Keratinocyte (primary cell): Measurements from ENCODE around the gene CPA5. TPM values are rescaled to one million over a fixed set of nuclear protein-coding genes. Genes with fewer than 3 reads are reported as not detected.

Source experiments
- DNase-seq: peaks from one replicate; pipeline ENCODE4 v3.0.0-alpha.2; 2011; ENCODE audit warnings: low read depth, missing footprints, low spot score
- FAIRE-seq: peaks from 2 replicates; lab custom pipeline; 2011; peaks lifted over from hg19 to GRCh38; lab: Jason Lieb, UNC
- H2AFZ ChIP-seq: 2 replicates; pipeline ENCODE4 v1.6.0; 2012; ENCODE audit warnings: low read length, control low read depth, inconsistent platforms; ENCODE audit not compliant: control insufficient read depth
- H3K27ac ChIP-seq: 2 replicates; pipeline ENCODE4 v1.5.1; 2011; ENCODE audit warnings: low read length; ENCODE audit not compliant: control insufficient read depth, insufficient read depth
- H3K27me3 ChIP-seq: 3 replicates; pipeline ENCODE4 v1.6.0; 2011; ENCODE audit warnings: low read length; ENCODE audit not compliant: control insufficient read depth, insufficient read depth; ENCODE audit errors: extremely low read depth
- H3K36me3 ChIP-seq, 2 experiments: 2 replicates in 1 of 2; 3 replicates in 1 of 2; pipeline ENCODE4 v1.5.1; 2011; ENCODE audit warnings: low read length in 2 of 2, mild to moderate bottlenecking in 1 of 2; ENCODE audit not compliant: control insufficient read depth in 2 of 2, insufficient read depth in 2 of 2; ENCODE audit errors: extremely low read depth in 1 of 2
- H3K4me1 ChIP-seq: 3 replicates; pipeline ENCODE4 v1.5.1; 2011; ENCODE audit warnings: low read length; ENCODE audit not compliant: control insufficient read depth, insufficient read depth; ENCODE audit errors: extremely low read depth
- H3K4me2 ChIP-seq: 3 replicates; pipeline ENCODE4 v1.6.0; 2011; ENCODE audit warnings: low read depth, low read length; ENCODE audit not compliant: control insufficient read depth, insufficient read depth; ENCODE audit errors: extremely low read depth
- H3K4me3 ChIP-seq, 3 experiments: fragments of 200-600 bp in 1 of 3; sonication (generic) in 1 of 3; 2 replicates in 2 of 3; 3 replicates in 1 of 3; pipeline ENCODE4 v1.5.1; 2011 to 2016; ENCODE audit warnings: low read length in 3 of 3, mild to moderate bottlenecking in 3 of 3, control low read depth in 2 of 3, inconsistent platforms in 1 of 3, low read depth in 1 of 3, mixed read lengths in 1 of 3, mixed run types in 1 of 3, moderate library complexity in 1 of 3; ENCODE audit not compliant: control insufficient read depth in 2 of 3, insufficient read depth in 2 of 3; ENCODE audit errors: extremely low read depth in 1 of 3
- H3K79me2 ChIP-seq: 2 replicates; pipeline ENCODE4 v1.6.0; 2012; ENCODE audit warnings: low read length; ENCODE audit not compliant: control insufficient read depth, insufficient read depth
- H3K9ac ChIP-seq: 3 replicates; pipeline ENCODE4 v1.6.0; 2011; ENCODE audit warnings: low read length; ENCODE audit not compliant: control insufficient read depth, insufficient read depth; ENCODE audit errors: extremely low read depth
- H3K9me1 ChIP-seq: 3 replicates; pipeline ENCODE4 v1.6.0; 2011; ENCODE audit warnings: low read length; ENCODE audit not compliant: control insufficient read depth, insufficient read depth; ENCODE audit errors: extremely low read depth
- H3K9me3 ChIP-seq: 2 replicates; pipeline ENCODE4 v1.5.1; 2012; ENCODE audit warnings: low read depth, low read length; ENCODE audit not compliant: control insufficient read depth
- H4K20me1 ChIP-seq: 3 replicates; pipeline ENCODE4 v1.6.0; 2011; ENCODE audit warnings: low read length; ENCODE audit not compliant: control insufficient read depth, insufficient read depth; ENCODE audit errors: extremely low read depth
- EZH2 ChIP-seq: IDR thresholded peaks from one replicate; pipeline ENCODE4 v1.6.1; 2012; ENCODE audit warnings: inconsistent platforms, mild to moderate bottlenecking, low read length, moderate library complexity
- dilution Hi-C: fragments of 300-500 bp; cut with MboI; formaldehyde crosslinking; loops from one replicate; pipeline ENCODE4 v1.7.0; 2020; ENCODE audit warnings: low sequenced_read_pairs; ENCODE audit not compliant: extremely low pct_ligation_motif_present
- polyA plus RNA-seq, 5 experiments: library from polyadenylated mRNA; depleted of rRNA in 3 of 5; stranded (reverse) in 3 of 5; stranded (forward) in 1 of 5; unstranded in 1 of 5; fragments of >200 nt; gene quantifications; 1 replicate in 1 of 5; 2 replicates in 3 of 5; 3 replicates in 1 of 5; pipeline versions ENCODE4 v1.2.1 to v1.2.3, GENCODE V29; 2011 to 2012; ENCODE audit warnings: missing spikeins in 2 of 5, low read depth in 1 of 5, low replicate concordance in 1 of 5
- TF ChIP-seq, protein P1 (sequence below), 3 experiments: IDR thresholded peaks in 1 of 3; conservative IDR thresholded peaks in 1 of 3; optimal IDR thresholded peaks in 1 of 3; 2 replicates in 2 of 3; 3 replicates in 1 of 3; pipeline versions ENCODE3 to v1.5.1; 2011; ENCODE audit warnings: low read length in 3 of 3, mild to moderate bottlenecking in 3 of 3, moderate library complexity in 2 of 3, control low read depth in 1 of 3, inconsistent platforms in 1 of 3; ENCODE audit not compliant: insufficient read depth in 2 of 3; ENCODE audit errors: extremely low read depth in 1 of 3

Gene CPA5
- polyA plus RNA-seq, 1 donor (not counting 4 experiments of a cell fraction or from before 2014, with no cell fraction given), result 0.24 TPM

GRCh38 chr7:130369110-130369711 lies 24.6 kb downstream of the CPA5 start:
- dilution Hi-C loops, result no loop called here
- H3K27me3 ChIP-seq, result no peaks in the 10 kb centered on the region
- H3K9me3 ChIP-seq, result no peaks in the 10 kb centered on the region
- no peak overlapping the region for H2AFZ ChIP-seq
- FAIRE-seq, result no peak
- H3K27ac ChIP-seq, result no peak overlapping the region
- no peaks in the 10 kb centered on the region for H4K20me1 ChIP-seq
- no peak overlapping the region for H3K4me3 ChIP-seq
- H3K79me2 ChIP-seq, result no peaks in the 10 kb centered on the region
- no peaks in the 10 kb centered on the region for H3K36me3 ChIP-seq
- H3K9me1 ChIP-seq, result no peaks in the 10 kb centered on the region
- H3K9ac ChIP-seq, result no peak overlapping the region
- no peak for TF ChIP-seq EZH2
- TF ChIP-seq, protein P1, sequence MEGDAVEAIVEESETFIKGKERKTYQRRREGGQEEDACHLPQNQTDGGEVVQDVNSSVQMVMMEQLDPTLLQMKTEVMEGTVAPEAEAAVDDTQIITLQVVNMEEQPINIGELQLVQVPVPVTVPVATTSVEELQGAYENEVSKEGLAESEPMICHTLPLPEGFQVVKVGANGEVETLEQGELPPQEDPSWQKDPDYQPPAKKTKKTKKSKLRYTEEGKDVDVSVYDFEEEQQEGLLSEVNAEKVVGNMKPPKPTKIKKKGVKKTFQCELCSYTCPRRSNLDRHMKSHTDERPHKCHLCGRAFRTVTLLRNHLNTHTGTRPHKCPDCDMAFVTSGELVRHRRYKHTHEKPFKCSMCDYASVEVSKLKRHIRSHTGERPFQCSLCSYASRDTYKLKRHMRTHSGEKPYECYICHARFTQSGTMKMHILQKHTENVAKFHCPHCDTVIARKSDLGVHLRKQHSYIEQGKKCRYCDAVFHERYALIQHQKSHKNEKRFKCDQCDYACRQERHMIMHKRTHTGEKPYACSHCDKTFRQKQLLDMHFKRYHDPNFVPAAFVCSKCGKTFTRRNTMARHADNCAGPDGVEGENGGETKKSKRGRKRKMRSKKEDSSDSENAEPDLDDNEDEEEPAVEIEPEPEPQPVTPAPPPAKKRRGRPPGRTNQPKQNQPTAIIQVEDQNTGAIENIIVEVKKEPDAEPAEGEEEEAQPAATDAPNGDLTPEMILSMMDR (optimal IDR thresholded peaks at IDR 0.05 in 1 of 3, IDR thresholded peaks at IDR 0.05 in 1 of 3, conservative IDR thresholded peaks at IDR 0.05 in 1 of 3; ENCODE audit: extremely low read depth in 1 of 3, insufficient read depth in 2 of 3, low read length in 3 of 3), result no peak
- H3K4me1 ChIP-seq, result peaks cover 62% of the 10 kb centered on the region
- no peak overlapping the region for H3K4me2 ChIP-seq
- DNase-seq, result no peak

DNA sequence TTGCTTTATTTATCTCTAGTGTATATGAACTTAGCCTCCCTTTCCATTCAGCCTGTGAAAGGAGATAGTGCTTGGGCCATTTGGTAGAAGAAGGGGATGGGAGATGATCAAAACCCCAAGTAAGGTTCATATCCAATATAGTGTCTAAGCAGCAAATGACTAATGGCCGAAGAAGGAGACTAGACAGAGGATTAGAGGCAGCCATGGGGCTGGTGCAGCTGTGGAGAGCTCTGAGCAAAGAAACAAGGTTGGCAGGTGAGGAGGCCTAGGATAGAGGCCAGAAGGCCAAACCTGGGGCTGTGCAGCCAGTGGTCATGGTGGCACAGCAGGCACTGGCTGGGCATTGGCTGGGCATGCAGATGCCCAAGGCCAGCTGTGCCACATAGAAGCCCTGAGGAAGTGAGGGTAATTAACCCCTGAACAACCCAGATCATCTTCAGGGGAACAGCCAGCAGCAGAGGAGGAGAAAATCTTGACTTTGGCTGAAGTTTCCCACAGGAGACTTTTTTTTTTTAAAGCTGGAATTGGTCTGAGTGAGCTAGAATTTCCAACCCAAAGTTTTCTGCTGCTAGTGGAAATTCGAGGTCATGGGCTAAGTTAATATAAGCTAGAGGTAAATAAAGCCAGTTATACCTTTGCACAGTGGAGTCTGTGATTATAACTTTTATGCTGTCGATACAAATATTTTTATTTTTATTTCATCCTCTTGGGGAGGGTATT lies 25.4 kb downstream of the CPA5 start:
- Histone ChIP-seq H3K9ac (no peak overlapping the region), H3K36me3 (no peaks in the 10 kb centered on the region), H3K9me1 (no peaks in the 10 kb centered on the region), H3K79me2 (no peaks in the 10 kb centered on the region), H3K4me2 (no peak overlapping the region), H3K27me3 (no peaks in the 10 kb centered on the region), H3K4me1 (peaks cover 67% of the 10 kb centered on the region), H3K27ac (no peak overlapping the region), H4K20me1 (no peaks in the 10 kb centered on the region), H3K4me3 (no peak overlapping the region), H2AFZ (no peak overlapping the region), H3K9me3 (no peaks in the 10 kb centered on the region)
- FAIRE-seq (no peak), DNase-seq (no peak)
- dilution Hi-C loops, result no loop called here
- TF ChIP-seq EZH2, result no peak
- TF ChIP-seq, protein P1 (optimal IDR thresholded peaks at IDR 0.05 in 1 of 3, IDR thresholded peaks at IDR 0.05 in 1 of 3, conservative IDR thresholded peaks at IDR 0.05 in 1 of 3; ENCODE audit: extremely low read depth in 1 of 3, insufficient read depth in 2 of 3, low read length in 3 of 3), result no peak
